Smooth muscle cell of the coronary artery (primary cell): ENCODE measurements around the gene OR2L2. TPM values are rescaled to one million over a fixed set of nuclear protein-coding genes. Genes with fewer than 3 reads are reported as not detected.

Source experiments
- total RNA-seq: library from RNA; depleted of rRNA; stranded (reverse); fragments of >200 nt; gene quantifications from 2 replicates; pipeline ENCODE4 v1.2.3, GENCODE V29; 2014; ENCODE audit warnings: low replicate concordance

Gene OR2L2, protein sequence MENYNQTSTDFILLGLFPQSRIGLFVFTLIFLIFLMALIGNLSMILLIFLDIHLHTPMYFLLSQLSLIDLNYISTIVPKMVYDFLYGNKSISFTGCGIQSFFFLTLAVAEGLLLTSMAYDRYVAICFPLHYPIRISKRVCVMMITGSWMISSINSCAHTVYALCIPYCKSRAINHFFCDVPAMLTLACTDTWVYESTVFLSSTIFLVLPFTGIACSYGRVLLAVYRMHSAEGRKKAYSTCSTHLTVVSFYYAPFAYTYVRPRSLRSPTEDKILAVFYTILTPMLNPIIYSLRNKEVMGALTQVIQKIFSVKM
- total RNA-seq: not detected in 2 replicates

DNA sequence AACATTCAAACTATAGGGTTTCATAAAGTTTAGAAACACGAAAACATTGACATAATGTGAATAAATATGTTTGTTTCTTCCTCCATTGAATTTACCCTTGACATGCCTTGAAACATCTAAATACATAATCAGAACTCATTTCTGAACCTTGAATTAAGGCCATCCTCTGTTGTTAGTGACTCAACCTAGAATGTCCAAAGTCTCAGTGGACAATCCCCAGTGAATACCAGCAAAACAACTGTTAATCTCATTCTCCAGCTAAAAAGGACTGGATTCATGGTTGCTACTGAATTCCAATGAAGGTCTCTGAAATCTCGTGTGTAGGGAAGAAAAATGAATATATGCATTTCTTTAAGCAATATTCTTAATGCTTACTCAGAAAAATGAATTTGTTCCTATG, at the start of gene OR2L2:
TSS of gene OR2L2 (plus strand) at position 301 of the 400 bp plus-strand sequence. CDS start 8,198 bp downstream, outside the sequence.

DNA sequence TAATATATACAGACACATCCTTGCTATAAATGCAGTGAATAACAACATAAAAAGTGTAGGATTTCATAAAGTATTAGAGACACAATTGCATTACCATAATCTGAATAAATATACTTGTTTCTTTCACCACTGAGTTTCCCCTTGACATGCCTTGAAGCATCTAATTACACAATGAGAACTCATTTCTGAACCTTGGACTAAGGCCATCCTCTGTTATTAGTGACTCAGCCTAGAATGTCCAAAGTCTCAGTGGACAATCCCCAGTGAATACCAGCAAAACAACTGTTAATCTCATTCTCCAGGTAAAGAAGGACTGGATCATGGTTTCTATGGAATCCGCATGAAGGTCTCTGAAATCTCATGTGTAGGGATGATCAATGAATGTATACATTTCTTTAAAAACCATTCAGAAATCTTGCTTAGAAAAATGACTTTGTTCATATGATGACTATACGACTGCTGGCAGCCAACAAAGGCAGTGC, 16.6 kb upstream of the OR2L2 start, which contains the start of gene OR2L5:
TSS of gene OR2L5 (plus strand) at position 432 of the 482 bp plus-strand sequence. CDS start 8,288 bp downstream, outside the sequence.

DNA sequence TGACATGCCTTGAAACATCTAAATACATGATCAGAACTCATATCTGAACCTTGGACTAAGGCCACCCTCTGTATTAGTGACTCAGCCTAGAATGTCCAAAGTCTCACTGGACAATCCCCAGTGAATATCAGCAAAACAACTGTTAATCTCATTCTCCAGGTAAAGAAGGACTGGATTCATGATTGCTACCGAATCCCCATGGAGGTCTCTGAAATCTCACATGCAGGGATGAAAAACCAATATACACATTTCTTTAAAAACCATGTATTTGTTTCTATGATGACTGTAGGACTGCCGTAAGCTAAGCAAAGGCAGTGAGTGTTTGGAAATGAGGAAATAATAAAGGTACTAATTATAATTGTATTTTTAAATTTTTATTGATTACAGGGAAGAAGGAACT, 16.7 kb downstream of the OR2L2 start, which contains the start of gene OR2L3:
TSS of gene OR2L3 (plus strand) at position 301 of the 400 bp plus-strand sequence. CDS start 13,846 bp downstream, outside the sequence.

Other genes starting within 250 kb of the OR2L2 start
- not detected in 2 replicates for gene OR14A16, start 206.0 kb upstream of the OR2L2 start, total RNA-seq
- not detected in 2 replicates for gene OR11L1, start 188.2 kb upstream of the OR2L2 start, total RNA-seq
- gene TRIM58, start 172.9 kb upstream of the OR2L2 start, total RNA-seq: 0.30 TPM in 1 of 2 replicates, not detected in the other
- not detected in 2 replicates for gene OR2W3, start 134.5 kb upstream of the OR2L2 start, total RNA-seq
- gene OR2T8, start 109.8 kb upstream of the OR2L2 start, total RNA-seq: not detected in 2 replicates
- gene OR2AJ1, start 105.2 kb upstream of the OR2L2 start, total RNA-seq: not detected in 2 replicates
- gene OR2L8, start 81.2 kb upstream of the OR2L2 start, total RNA-seq: not detected in 2 replicates
- not detected in 2 replicates for gene OR2AK2, start 64.8 kb upstream of the OR2L2 start, total RNA-seq
- gene OR2L5, start 16.4 kb upstream of the OR2L2 start, total RNA-seq: not detected in 2 replicates
- not detected in 2 replicates for gene OR2L3, start 16.8 kb downstream of the OR2L2 start, total RNA-seq
- not detected in 2 replicates for gene OR2L13, start 65.1 kb downstream of the OR2L2 start, total RNA-seq
- not detected in 2 replicates for gene OR2M5, start 115.1 kb downstream of the OR2L2 start, total RNA-seq
- gene OR2M2, start 144.8 kb downstream of the OR2L2 start, total RNA-seq: not detected in 2 replicates
- not detected in 2 replicates for gene OR2M3, start 167.2 kb downstream of the OR2L2 start, total RNA-seq
- not detected in 2 replicates for gene OR2M4, start 201.3 kb downstream of the OR2L2 start, total RNA-seq
- gene OR2T33, start 247.9 kb downstream of the OR2L2 start, total RNA-seq: not detected in 2 replicates